Adipose tissue (tissue), 3 donors: ENCODE results near the gene DSCAM. TPM values are rescaled to one million over a fixed set of nuclear protein-coding genes. Genes with fewer than 3 reads are reported as not detected.

Source experiments
- H3K27ac ChIP-seq: one replicate; pipeline ENCODE4 v1.5.1; 2013; ENCODE audit warnings: low read depth, low read length
- WGBS, 3 donors: extraction: QIAGEN DNeasy Blood & Tissue Kit; methylation state at CpG; one replicate each; pipeline ENCODE4 v1.1.7; 2013; 5-methylcytosine and 5-hydroxymethylcytosine counted together
- polyA plus RNA-seq, 3 donors: library from polyadenylated mRNA; stranded (reverse); fragments of 200-250 nt; gene quantifications; one replicate each; pipeline ENCODE4 v1.2.3, GENCODE V29; 2013
- donor health status: healthy with polysubstance abuse.
- donor health status: Bipolar disorder and iron deficiency.
- donor health status: healthy.

Gene DSCAM
- polyA plus RNA-seq, 3 donors = 0.08 TPM; not detected in 2

GRCh38 chr21:40732253-40733023 lies 114.5 kb downstream of the DSCAM start:
- WGBS, 3 donors = 41 to 65% (median 64%) methylated on average over 4 of the region's 4 CpGs
- H3K27ac ChIP-seq = no peak overlapping the region

DNA sequence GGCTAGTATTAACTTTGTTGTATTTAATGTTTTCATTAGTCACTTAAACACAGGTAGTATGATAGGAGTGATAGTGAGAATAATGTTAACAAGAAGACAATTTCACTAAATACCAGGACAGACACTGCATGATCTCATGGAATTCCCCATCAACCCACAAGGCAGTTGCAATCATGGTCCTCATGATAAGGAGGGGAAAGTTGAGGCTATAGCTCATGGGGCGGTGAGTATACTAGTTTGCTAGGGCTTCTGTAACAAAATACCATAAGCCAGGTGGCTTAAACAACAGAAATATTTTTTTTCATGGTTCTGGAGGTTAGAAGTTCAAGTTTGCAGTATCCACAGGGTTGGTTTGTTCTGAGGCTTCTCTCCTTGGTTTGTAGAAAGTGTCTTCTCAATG lies 115.8 kb downstream of the DSCAM start:
- WGBS, 3 donors = 80 to 100% (median 88%) methylated on average over 1 of the region's 1 CpG
- H3K27ac ChIP-seq = no peak overlapping the region

- H3K27ac ChIP-seq = no peak overlapping the region
- WGBS, 3 donors = 76 to 84% (median 84%) methylated on average over 7 of the region's 7 CpGs
Observed at GRCh38 chr21:40730426-40730800, 116.5 kb downstream of the DSCAM start.

GRCh38 chr21:40729761-40730425 lies 117.1 kb downstream of the DSCAM start:
- WGBS, 3 donors = 76 to 86% (median 80%) methylated on average over 8 of the region's 8 CpGs
- H3K27ac ChIP-seq = no peak overlapping the region

DNA sequence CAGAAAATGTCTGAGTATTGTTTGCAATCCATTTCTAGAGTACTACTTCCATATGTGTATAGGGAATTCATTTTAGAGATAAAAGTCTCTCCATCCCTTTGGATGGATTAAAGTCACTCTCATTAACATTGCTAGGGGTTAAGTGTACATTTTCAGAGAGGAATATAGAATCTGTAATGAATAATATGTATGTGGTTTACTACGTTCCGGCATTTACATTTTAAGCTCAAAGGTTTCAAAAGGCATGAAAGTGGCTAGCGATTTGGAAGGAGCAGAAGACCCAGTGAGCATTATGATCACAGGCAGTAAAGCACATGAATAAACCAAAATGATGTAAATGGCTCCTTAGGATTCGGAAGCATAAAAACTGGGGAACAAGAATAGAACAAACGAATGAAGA lies 123.0 kb downstream of the DSCAM start:
- no peak overlapping the region for H3K27ac ChIP-seq
- WGBS, 3 donors = 79 to 86% (median 82%) methylated on average over 5 of the region's 5 CpGs

- WGBS, 3 donors = 83 to 100% (median 95%) methylated on average over 2 of the region's 2 CpGs
- no peak overlapping the region for H3K27ac ChIP-seq
Observed at GRCh38 chr21:40723317-40723716, 123.6 kb downstream of the DSCAM start.

GRCh38 chr21:40719615-40720014 lies 127.3 kb downstream of the DSCAM start:
- H3K27ac ChIP-seq = no peak overlapping the region
- 85 to 89% (median 86%) methylated on average over 1 of the region's 1 CpG for WGBS, 3 donors

GRCh38 chr21:40717028-40717427 lies 129.9 kb downstream of the DSCAM start:
- 60 to 74% (median 70%) methylated on average over 3 of the region's 3 CpGs for WGBS, 3 donors
- no peak overlapping the region for H3K27ac ChIP-seq

- H3K27ac ChIP-seq = no peak overlapping the region
- WGBS, 3 donors = 63 to 75% (median 74%) methylated on average over 4 of the region's 4 CpGs
Observed at GRCh38 chr21:40714536-40714935, 132.4 kb downstream of the DSCAM start.

DNA sequence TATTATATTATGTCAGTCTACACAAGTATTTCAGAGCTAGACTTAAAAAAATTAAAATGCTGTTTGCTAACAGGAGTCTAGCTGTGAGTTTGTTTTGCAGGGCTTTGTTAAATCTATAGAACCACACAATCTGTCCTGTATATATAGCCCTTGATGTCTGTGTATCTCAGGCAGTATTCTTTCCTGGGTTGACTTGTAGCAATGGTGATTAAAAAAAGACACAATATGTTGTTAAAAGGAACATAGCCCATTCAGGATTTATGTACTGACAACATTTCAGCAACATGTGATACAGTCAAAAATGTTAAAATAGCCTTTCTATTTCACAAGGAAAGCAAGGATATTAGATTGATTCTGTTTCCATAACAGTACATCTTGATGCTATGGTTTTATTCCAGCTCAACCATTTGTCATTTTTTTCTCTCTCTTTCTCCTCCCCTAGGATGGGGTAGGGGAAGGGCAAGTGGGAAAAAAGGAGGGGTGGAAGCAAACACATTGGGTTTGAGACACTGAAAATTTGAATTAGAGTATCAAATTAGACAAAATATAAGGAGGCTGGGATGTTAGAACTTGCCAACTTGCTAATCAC lies 139.2 kb downstream of the DSCAM start:
- H3K27ac ChIP-seq = no peak overlapping the region

- H3K27ac ChIP-seq = no peak overlapping the region
- WGBS, 3 donors = 61 to 77% (median 76%) methylated on average over 4 of the region's 4 CpGs
Observed at GRCh38 chr21:40706806-40707655, 139.9 kb downstream of the DSCAM start.

- 71 to 93% (median 89%) methylated on average over 1 of the region's 1 CpG for WGBS, 3 donors
- H3K27ac ChIP-seq = no peak overlapping the region
Observed at GRCh38 chr21:40706176-40706575, 140.8 kb downstream of the DSCAM start.

GRCh38 chr21:40704141-40704540 lies 142.8 kb downstream of the DSCAM start:
- 80 to 89% (median 81%) methylated on average over 3 of the region's 3 CpGs for WGBS, 3 donors
- H3K27ac ChIP-seq = no peak overlapping the region

DNA sequence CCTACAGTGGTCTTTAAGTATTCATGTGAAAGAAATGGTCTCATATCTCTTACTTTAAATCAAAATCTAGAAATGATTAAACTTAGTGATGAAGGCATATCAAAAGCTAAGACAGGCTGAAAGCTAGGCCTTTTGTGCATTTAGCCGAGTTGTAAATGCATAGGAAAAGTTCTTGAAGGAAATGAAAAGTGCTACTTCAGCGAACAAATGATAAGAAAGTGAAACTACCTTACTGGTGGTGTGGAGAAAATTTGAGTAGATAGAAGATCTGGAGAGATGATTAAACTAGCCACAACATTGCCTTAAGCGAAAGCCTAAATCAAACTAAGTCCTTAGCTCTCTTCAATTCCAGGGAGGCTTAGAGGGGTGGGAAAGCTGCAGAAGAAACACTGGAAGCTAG lies 147.6 kb downstream of the DSCAM start:
- H3K27ac ChIP-seq = no peak overlapping the region
- 76 to 85% (median 82%) methylated on average over 3 of the region's 3 CpGs for WGBS, 3 donors

DNA sequence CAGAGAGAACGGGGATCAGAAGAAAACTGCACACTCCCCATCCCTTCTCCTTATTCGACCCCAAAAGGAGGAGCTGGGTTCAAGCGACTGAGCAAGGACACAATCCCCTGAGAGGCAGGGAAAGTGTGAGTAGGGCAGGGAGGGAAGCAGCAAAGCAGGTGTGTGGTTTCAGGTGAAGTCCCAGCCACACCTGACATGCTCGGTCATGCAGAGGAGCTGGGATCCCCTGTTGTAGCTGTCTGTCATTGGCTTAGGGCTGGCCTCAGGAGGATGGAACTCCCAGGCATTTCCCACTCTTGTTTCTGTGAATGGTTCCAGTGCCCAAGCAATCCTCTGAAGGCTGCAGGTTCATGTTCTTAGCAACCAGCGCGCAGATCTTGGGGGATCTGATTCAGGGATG lies 150.7 kb downstream of the DSCAM start:
- no peak overlapping the region for H3K27ac ChIP-seq
- 80 to 90% (median 87%) methylated on average over 6 of the region's 6 CpGs for WGBS, 3 donors

- 44 to 56% (median 48%) methylated on average over 4 of the region's 4 CpGs for WGBS, 3 donors
- H3K27ac ChIP-seq = no peak overlapping the region
Observed at GRCh38 chr21:40689840-40690360, 157.1 kb downstream of the DSCAM start.

GRCh38 chr21:40689217-40689616 lies 157.7 kb downstream of the DSCAM start:
- H3K27ac ChIP-seq = no peak overlapping the region
- 80 to 87% (median 83%) methylated on average over 4 of the region's 4 CpGs for WGBS, 3 donors

DNA sequence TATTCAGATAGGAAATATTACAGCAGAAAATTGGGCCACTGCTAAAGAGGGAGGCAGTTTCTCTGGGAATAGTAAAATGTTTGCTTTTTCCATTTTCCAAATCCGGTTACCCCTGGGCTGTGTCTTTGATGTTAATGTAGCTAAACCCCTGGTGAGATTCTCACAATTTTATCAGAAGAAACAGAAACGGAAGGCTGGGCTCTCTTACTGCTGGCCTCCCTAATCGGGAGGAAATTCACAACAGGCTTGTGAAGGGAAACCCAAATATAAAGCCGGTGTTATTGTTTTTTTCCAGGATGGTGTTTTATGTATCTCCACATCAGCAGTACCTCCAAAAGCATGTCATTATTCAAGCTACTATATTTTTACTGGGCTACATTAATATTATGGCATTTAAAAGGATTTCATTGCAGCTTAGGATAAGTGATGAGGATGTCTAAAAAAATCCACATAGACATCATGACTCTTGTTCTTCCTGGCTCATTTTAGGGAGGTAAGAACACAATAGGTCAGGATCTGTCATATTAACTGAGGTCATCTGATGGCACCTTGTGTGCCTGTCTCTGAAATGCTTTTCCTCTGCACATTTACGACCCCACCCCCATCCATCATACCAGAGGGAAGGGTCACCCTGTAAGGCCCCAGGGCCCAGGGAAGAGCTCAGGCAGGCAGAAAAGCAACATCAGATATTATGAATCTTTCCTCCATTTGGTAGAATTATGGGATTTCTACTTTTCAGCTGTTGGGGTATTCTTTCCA lies 158.7 kb downstream of the DSCAM start:
- 26 to 45% (median 36%) methylated on average over 5 of the region's 5 CpGs for WGBS, 3 donors
- H3K27ac ChIP-seq = no peak overlapping the region
